Naive thymus-derived CD4-positive, alpha-beta T cell (primary cell): ENCODE results near the gene ZFP14. TPM values are rescaled to one million over a fixed set of nuclear protein-coding genes. Genes with fewer than 3 reads are reported as not detected.

ENCODE experiments used
- polyA plus RNA-seq, 2 donors: library from polyadenylated mRNA; unstranded; fragments of 300-500 nt; fragmentation: Illumina TruSeq; gene quantifications; one replicate each; pipeline ENCODE4 v1.2.3, GENCODE V29; 2021
- total RNA-seq, 6 experiments: library from RNA in 5 of 6; stranded (reverse) in 5 of 6; gene quantifications; 1 replicate in 5 of 6; 2 replicates in 1 of 6; pipeline ENCODE4 v1.2.3 and lab custom pipeline; 2021 to 2026

ZFP14 gene
- total and polyA plus RNA-seq, 7 experiments from 2014 or later = 4.7 to 24.0 (median 6.5) TPM

Other genes starting within 250 kb of the ZFP14 start
- 100 to 1,000 TPM; 197 to 473 (median 207) TPM for gene CAPNS1, start 239.1 kb downstream of the ZFP14 start, total RNA-seq
- gene CAPNS1, start 239.1 kb downstream of the ZFP14 start, polyA plus RNA-seq = 10 to 100 TPM; 65.0 to 72.6 TPM
- gene COX7A1, start 226.8 kb downstream of the ZFP14 start, total RNA-seq = not detected
- gene COX7A1, start 226.8 kb downstream of the ZFP14 start, polyA plus RNA-seq = not detected
- 10 to 100 TPM in 2 of 5 experiments, 1 to 10 TPM in 3; 2.7 to 11.6 (median 7.8) TPM for gene ZNF565, start 164.5 kb downstream of the ZFP14 start, total RNA-seq
- gene ZNF565, start 164.5 kb downstream of the ZFP14 start, polyA plus RNA-seq = 1 to 10 TPM; 3.6 to 9.4 TPM
- gene ZNF146, start 164.1 kb downstream of the ZFP14 start, total RNA-seq = 10 to 100 TPM; 27.7 to 77.4 (median 57.7) TPM
- gene ZNF146, start 164.1 kb downstream of the ZFP14 start, polyA plus RNA-seq = 100 to 1,000 TPM in 1 of 2 donors, 10 to 100 TPM in 1; 67.6 to 111 TPM
- gene ZFP82, start 39.4 kb upstream of the ZFP14 start, total RNA-seq = 1 to 10 TPM; 2.2 to 8.2 (median 5.7) TPM
- 10 to 100 TPM in 1 of 2 donors, 1 to 10 TPM in 1; 8.2 to 13.9 TPM for gene ZFP82, start 39.4 kb upstream of the ZFP14 start, polyA plus RNA-seq
- gene ZNF566, start 110.4 kb upstream of the ZFP14 start, total RNA-seq = 10 to 100 TPM in 2 of 5 experiments, 1 to 10 TPM in 3; 9.2 to 29.8 (median 9.3) TPM
- 10 to 100 TPM in 1 of 2 donors, 1 to 10 TPM in 1; 9.8 to 29.1 TPM for gene ZNF566, start 110.4 kb upstream of the ZFP14 start, polyA plus RNA-seq
- gene ZNF260, start 149.1 kb upstream of the ZFP14 start, total RNA-seq = 10 to 100 TPM in 3 of 5 experiments, 1 to 10 TPM in 2; 2.9 to 13.2 (median 11.3) TPM
- 10 to 100 TPM in 1 of 2 donors, 1 to 10 TPM in 1; 6.1 to 15.3 TPM for gene ZNF260, start 149.1 kb upstream of the ZFP14 start, polyA plus RNA-seq
- gene ZNF529, start 194.1 kb upstream of the ZFP14 start, total RNA-seq = 10 to 100 TPM; 22.6 to 37.8 (median 33.8) TPM
- 10 to 100 TPM in 1 of 2 donors, 1 to 10 TPM in 1; 9.9 to 12.3 TPM for gene ZNF529, start 194.1 kb upstream of the ZFP14 start, polyA plus RNA-seq
- gene ZNF382, start 226.1 kb upstream of the ZFP14 start, total RNA-seq = 10 to 100 TPM in 3 of 5 experiments, 1 to 10 TPM in 2; 5.4 to 20.2 (median 12.2) TPM
- gene ZNF382, start 226.1 kb upstream of the ZFP14 start, polyA plus RNA-seq = 10 to 100 TPM in 1 of 2 donors, 1 to 10 TPM in 1; 7.3 to 10.3 TPM